Activated CD8-positive, alpha-beta memory T cell treated with anti-CD3 and anti-CD28 coated beads, Interleukin-2, amount 10 ng/mL, durations not matched to agents 7 days and 5 days (primary cell): ENCODE data around the gene BEND5. TPM values are rescaled to one million over a fixed set of nuclear protein-coding genes. Genes with fewer than 3 reads are reported as not detected.

ENCODE experiments used
- ATAC-seq: fragments of 150-1000 bp; cut with Tn5 transposase; one replicate; pipeline ENCODE4 v1.10.0; 2021; ENCODE audit warnings: moderate library complexity
- CTCF ChIA-PET: fragments of 350-600 bp; sonication (Branson Sonifier 250); formaldehyde crosslinking; loops from one replicate; lab custom pipeline; 2021; ENCODE audit warnings: antibody characterized with exemption; lab: Charles Lee
- DNase-seq: peaks from one replicate; pipeline ENCODE4 v3.0.0-alpha.2; 2020
- H3K27ac Mint-ChIP-seq: one replicate; pipeline ENCODE4 v1.8.0; 2021; ENCODE audit warnings: mild to moderate bottlenecking, mixed read lengths
- H3K27me3 Mint-ChIP-seq: one replicate; pipeline ENCODE4 v1.8.0; 2021; ENCODE audit warnings: mixed read lengths
- H3K36me3 Mint-ChIP-seq: one replicate; pipeline ENCODE4 v1.8.0; 2021; ENCODE audit warnings: mild to moderate bottlenecking, mixed read lengths
- H3K4me1 Mint-ChIP-seq: one replicate; pipeline ENCODE4 v1.8.0; 2021; ENCODE audit warnings: mixed read lengths
- H3K4me3 Mint-ChIP-seq: one replicate; pipeline ENCODE4 v1.8.0; 2021; ENCODE audit warnings: mild to moderate bottlenecking, moderate library complexity, mixed read lengths
- H3K9me3 Mint-ChIP-seq: one replicate; pipeline ENCODE4 v1.8.0; 2022; ENCODE audit warnings: low read depth, mixed read lengths
- total RNA-seq, 2 experiments: library from RNA; stranded (reverse); gene quantifications; one replicate each; pipeline ENCODE4 v1.2.3, GENCODE V29; 2021

Gene BEND5, protein sequence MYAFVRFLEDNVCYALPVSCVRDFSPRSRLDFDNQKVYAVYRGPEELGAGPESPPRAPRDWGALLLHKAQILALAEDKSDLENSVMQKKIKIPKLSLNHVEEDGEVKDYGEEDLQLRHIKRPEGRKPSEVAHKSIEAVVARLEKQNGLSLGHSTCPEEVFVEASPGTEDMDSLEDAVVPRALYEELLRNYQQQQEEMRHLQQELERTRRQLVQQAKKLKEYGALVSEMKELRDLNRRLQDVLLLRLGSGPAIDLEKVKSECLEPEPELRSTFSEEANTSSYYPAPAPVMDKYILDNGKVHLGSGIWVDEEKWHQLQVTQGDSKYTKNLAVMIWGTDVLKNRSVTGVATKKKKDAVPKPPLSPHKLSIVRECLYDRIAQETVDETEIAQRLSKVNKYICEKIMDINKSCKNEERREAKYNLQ
- 1 to 10 TPM in 1 of 2 experiments, under 1 TPM in 1; 0.96 to 1.9 TPM for total RNA-seq

DNA sequence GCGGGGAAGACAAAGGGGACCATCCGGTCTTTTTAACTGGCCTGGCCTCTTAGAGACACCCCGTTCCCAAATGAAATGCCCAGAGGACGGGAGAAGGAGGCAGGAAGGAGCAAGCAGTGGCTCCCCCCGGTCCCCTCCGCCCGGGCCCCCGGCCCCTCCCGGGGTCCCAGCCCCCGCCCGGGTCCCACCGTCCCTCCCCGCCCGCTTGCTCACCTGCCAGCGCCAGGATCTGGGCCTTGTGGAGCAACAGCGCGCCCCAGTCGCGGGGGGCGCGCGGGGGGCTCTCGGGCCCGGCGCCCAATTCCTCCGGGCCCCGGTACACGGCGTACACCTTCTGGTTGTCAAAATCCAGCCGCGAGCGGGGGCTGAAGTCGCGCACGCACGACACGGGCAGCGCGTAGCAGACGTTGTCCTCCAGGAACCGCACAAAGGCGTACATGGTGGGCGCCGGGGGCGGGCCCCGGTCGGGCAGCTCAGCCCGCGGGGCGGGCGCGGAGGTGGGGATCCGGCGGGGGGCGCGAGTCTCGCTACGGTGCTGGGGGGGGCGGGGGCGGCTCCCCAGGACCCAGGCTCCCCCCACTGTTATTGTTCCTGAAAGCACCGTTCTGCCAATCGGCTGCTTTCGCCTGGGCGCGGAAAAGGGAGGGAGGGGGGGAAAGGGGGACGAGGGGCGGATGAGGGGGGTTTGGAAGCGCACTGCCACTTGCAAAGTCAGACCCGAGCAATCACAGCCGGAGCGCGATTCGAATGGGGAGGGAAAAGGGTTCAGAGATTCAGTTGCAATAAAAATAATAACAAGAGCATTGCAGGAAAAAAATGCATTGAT is at the start of gene BEND5:
TSS of gene BEND5 (minus strand) at position 499 of the 826 bp plus-strand sequence. CDS start at position 439, 60 bp downstream.
- peak within 1 kb of the TSS; percentile 76 for H3K4me3 Mint-ChIP-seq
- ATAC-seq: peak; percentile 74
- H3K27ac Mint-ChIP-seq: peak within 1 kb of the TSS; percentile 43
- peaks cover 8% of the 10 kb centered on the region for H3K4me1 Mint-ChIP-seq
- peaks cover 5% of the 10 kb centered on the region for H3K36me3 Mint-ChIP-seq
- peak; percentile 48 for DNase-seq
- CTCF ChIA-PET: no interaction called here
- H3K27me3 Mint-ChIP-seq: peaks cover 33% of the 10 kb centered on the region
- H3K9me3 Mint-ChIP-seq: peaks cover 3% of the 10 kb centered on the region

DNA sequence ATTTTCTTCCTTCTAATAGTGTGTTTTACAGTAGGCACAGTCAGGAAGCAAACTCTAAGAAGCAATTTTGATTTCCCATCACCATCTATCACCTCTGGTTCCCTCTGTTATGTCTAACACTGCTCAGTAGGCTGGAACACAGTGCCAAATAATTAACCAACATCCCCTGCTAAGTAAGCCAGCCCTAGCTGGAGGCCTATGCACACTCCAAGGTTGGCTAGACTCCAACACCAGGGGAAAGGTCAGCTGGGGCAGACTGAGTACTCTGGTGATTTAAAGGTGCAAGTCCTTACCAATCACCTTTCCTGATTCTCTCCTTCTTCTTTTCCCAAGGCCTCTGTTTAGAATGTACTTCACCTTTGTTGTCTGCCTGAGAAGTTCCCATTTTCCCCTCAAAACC is 46.5 kb upstream of the BEND5 start:
- no peak overlapping the region for H3K4me3 Mint-ChIP-seq
- ATAC-seq (no peak), DNase-seq (no peak)
- no peak overlapping the region for H3K27ac Mint-ChIP-seq
- H3K4me1 Mint-ChIP-seq: no peaks in the 10 kb centered on the region
- H3K36me3 Mint-ChIP-seq: no peaks in the 10 kb centered on the region
- CTCF ChIA-PET: no interaction called here
- no peaks in the 10 kb centered on the region for H3K9me3 Mint-ChIP-seq
- no peaks in the 10 kb centered on the region for H3K27me3 Mint-ChIP-seq

DNA sequence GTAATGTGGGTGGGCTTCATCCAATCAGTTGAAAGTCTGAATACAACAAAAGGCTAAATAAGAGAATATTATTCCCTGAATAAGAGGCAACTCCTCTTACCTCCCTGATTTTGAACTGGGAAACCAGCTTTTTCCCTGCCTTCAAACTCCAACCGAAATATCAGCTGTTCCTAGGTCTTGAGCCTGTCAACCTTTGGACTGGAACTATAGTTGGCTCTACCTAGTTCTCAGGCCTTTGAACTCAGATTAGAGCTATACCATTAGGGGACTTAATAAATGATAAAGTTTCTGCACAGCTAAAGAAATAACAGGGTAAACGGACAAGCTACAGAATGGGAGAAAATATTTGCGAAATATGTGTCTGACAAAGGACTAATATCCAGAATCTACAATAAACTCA is 43.8 kb upstream of the BEND5 start:
- H3K4me1 Mint-ChIP-seq: no peaks in the 10 kb centered on the region
- CTCF ChIA-PET: no interaction called here
- no peaks in the 10 kb centered on the region for H3K27me3 Mint-ChIP-seq
- H3K27ac Mint-ChIP-seq: no peak overlapping the region
- H3K9me3 Mint-ChIP-seq: no peaks in the 10 kb centered on the region
- ATAC-seq: no peak
- DNase-seq: no peak
- H3K4me3 Mint-ChIP-seq: no peak overlapping the region
- H3K36me3 Mint-ChIP-seq: no peaks in the 10 kb centered on the region

DNA sequence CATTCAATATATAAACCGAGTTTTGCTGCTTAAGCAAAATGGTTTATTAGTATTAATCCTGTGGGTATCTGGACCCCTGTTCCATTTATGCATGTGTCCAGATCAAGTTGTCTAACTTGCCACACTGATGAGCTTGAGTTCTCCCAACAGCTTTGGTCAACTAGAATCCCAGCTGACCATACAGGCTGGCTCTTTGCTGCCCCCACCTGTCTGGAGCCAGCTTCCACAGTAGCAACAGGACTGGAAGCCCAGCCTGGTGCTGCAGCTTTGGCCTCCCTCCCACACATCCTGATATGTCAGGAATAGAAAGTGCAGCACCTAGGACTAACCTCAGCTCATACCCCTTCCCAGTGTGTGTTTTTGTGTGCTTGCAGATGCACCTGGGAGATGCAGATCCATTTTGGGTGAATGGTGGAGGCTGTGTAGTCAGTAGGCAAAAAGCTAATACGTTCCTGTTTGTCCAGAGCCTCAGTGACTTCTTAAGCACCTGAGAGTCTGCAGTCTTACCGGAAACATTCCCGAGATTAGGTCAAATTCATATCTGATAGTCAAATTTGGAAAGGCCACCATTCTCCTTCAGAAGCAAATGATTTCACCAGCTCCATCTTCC is 40.9 kb upstream of the BEND5 start:
- no peak overlapping the region for H3K4me3 Mint-ChIP-seq
- CTCF ChIA-PET: interaction anchor here (1.6 kb wide), 1 partner anchor 140 kb away, joined by 13 read pairs; no protein-coding TSS in a partner anchor
- DNase-seq: no peak
- ATAC-seq: no peak
- no peak overlapping the region for H3K27ac Mint-ChIP-seq
- no peaks in the 10 kb centered on the region for H3K9me3 Mint-ChIP-seq
- H3K4me1 Mint-ChIP-seq: no peaks in the 10 kb centered on the region
- no peaks in the 10 kb centered on the region for H3K27me3 Mint-ChIP-seq
- H3K36me3 Mint-ChIP-seq: no peaks in the 10 kb centered on the region

DNA sequence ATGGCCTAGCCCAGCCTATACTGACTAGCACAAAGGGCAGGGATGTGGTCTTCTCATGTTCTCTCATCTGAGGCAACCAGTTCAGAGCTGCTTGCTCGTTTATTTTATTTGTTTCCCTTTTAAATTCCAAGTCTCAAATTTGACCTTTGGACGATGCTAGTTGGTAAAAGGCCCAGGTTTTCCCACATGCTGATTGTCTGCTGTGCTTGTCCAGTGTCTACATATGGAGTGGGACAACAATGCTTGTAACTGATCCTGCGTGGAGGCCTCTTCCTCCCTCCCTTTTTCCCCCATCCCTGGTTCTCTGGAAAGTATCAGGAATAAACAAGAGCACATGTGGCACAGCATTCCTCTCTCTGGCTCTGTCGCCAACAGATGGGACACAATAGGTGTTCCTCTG is 34.0 kb upstream of the BEND5 start:
- Mint-ChIP-seq H3K36me3 (no peaks in the 10 kb centered on the region), H3K27me3 (no peaks in the 10 kb centered on the region), H3K27ac (no peak overlapping the region), H3K9me3 (no peaks in the 10 kb centered on the region), H3K4me1 (no peaks in the 10 kb centered on the region), H3K4me3 (no peak overlapping the region)
- CTCF ChIA-PET: no interaction called here
- ATAC-seq (no peak), DNase-seq (no peak)

DNA sequence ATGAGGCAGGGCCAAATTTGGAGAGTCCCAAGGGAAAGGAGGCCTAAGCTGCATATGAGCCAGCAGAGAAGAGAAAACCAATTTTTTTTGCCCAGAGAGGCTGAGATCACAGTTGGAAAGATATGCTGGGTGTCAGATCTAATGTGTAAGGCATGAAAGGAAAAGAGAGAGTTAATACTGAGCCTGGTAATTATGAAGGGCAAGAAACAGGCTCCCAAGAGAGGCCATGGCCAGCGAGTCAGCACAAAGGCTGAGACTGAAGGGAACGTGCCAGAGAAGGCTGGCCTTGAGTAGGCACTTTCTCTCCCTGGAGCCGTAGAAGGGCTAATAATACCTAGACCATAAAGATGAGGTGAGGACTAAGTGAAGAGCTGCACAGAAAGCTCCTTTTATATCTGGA is 31.8 kb upstream of the BEND5 start:
- Mint-ChIP-seq H3K4me1 (no peaks in the 10 kb centered on the region), H3K36me3 (no peaks in the 10 kb centered on the region)

DNA sequence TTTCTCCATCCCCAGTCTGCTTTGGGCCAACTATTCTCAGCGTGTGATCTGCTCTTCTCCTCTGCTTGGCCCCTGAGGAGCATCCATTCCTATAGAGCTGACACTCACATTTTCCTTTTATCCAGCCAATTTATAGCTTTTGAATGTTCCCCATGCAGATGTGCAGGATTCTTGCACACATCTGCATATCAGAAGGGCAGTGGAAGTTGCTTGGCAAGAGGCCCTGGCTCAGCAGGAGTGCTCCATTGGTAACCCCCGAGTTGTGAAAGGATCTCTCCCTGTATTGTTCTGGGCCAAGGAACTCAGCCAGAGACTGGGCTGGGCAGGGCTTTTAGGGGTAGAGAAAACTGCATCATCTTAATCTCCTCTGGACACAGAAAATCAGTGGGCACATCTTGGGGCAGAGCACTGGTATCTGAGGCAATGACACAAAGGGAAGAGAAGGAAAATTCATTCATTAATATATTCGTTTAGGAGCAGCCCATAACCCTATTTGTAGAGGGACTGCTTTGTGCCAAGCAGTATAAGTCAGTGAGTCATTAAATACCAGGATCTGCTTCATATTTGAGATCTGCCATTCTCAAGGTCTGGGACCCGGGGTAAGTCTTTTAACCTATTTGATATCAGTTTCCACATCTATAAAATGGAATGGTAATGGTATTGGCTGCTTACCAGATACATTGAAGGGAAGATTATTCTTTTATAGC is 31.0 kb upstream of the BEND5 start:
- H3K27ac Mint-ChIP-seq: no peak overlapping the region
- H3K4me3 Mint-ChIP-seq: no peak overlapping the region
- no peaks in the 10 kb centered on the region for H3K4me1 Mint-ChIP-seq
- no peaks in the 10 kb centered on the region for H3K36me3 Mint-ChIP-seq
- H3K27me3 Mint-ChIP-seq: no peaks in the 10 kb centered on the region
- ATAC-seq (no peak), DNase-seq (no peak)
- H3K9me3 Mint-ChIP-seq: no peaks in the 10 kb centered on the region
- CTCF ChIA-PET: no interaction called here

More for the DNA sequence above, 31.8 kb upstream of the BEND5 start:
- ATAC-seq (no peak), DNase-seq (no peak)
- Mint-ChIP-seq H3K4me3 (no peak overlapping the region), H3K9me3 (no peaks in the 10 kb centered on the region), H3K27ac (no peak overlapping the region), H3K27me3 (no peaks in the 10 kb centered on the region)
- CTCF ChIA-PET: no interaction called here

DNA sequence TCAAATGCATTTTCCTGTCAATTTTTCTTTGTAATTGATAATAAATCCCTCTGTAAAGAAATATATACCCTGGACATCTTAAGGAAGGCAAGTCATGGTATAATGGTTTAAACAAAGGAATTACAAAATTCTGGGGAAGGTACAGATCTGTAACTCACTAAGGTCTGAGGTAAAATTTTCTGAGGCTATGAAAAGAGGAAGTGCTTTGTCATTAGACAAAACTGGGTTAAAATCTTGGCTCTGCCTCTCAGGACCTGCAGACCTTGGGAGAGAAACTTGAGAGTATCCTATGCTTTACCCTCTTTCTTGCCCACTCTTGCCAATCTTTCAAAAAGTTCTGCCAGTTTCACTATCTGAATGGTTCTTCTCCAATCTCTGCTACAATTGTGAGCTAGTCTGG is 26.8 kb upstream of the BEND5 start:
- Mint-ChIP-seq H3K9me3 (no peaks in the 10 kb centered on the region), H3K4me3 (no peak overlapping the region), H3K36me3 (no peaks in the 10 kb centered on the region), H3K27ac (no peak overlapping the region), H3K4me1 (no peaks in the 10 kb centered on the region), H3K27me3 (no peaks in the 10 kb centered on the region)
- DNase-seq (no peak), ATAC-seq (no peak)
- CTCF ChIA-PET: interaction anchor here (1.4 kb wide), 1 partner anchor 126 kb away, joined by 3 read pairs; no protein-coding TSS in a partner anchor

DNA sequence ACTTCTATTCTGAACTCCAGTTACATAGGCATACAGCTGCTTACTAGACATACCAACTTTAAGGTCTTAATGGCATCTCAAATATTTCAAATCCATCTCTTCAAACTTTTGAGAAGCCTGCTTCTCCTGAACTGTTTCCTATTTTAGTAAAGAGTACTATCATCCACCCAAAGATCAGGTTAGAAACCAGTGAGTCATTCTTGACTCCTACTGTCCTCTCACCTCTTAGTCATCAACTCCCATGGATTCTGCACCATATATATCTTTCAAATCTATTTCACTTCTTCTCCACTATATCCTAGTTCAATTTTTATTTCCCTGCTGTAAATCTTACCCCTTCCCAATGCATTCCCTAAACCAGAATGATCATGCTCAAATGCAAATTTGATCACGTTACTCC is 18.1 kb upstream of the BEND5 start:
- peaks cover 2% of the 10 kb centered on the region for H3K4me1 Mint-ChIP-seq
- no peak overlapping the region for H3K27ac Mint-ChIP-seq
- no peaks in the 10 kb centered on the region for H3K27me3 Mint-ChIP-seq
- ATAC-seq: no peak
- no peaks in the 10 kb centered on the region for H3K36me3 Mint-ChIP-seq
- no peak overlapping the region for H3K4me3 Mint-ChIP-seq
- no peaks in the 10 kb centered on the region for H3K9me3 Mint-ChIP-seq
- CTCF ChIA-PET: no interaction called here
- DNase-seq: no peak

DNA sequence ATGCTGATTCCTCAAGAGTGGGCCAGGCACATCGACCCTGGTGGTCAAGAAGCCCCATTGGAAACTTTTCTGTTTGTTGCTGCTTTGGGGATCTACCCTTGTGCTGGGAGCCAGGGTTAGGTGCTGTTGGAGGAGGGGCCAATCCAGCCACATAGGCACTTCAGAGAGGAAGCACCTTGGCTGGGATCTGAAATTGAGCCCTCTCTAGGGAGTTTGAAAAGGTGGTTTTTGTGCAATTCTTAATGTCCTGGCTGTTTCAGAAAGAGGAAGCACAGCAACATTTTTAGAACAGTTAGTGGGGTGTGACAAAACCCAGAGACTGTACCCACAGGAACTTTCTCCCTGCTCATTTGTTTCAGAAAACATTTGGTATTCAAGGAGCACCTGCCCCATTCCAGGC is 17.2 kb upstream of the BEND5 start:
- Mint-ChIP-seq H3K27ac (no peak overlapping the region), H3K9me3 (no peaks in the 10 kb centered on the region), H3K36me3 (no peaks in the 10 kb centered on the region), H3K4me1 (peaks cover 6% of the 10 kb centered on the region), H3K4me3 (no peak overlapping the region), H3K27me3 (no peaks in the 10 kb centered on the region)
- DNase-seq (no peak), ATAC-seq (no peak)
- CTCF ChIA-PET: no interaction called here

DNA sequence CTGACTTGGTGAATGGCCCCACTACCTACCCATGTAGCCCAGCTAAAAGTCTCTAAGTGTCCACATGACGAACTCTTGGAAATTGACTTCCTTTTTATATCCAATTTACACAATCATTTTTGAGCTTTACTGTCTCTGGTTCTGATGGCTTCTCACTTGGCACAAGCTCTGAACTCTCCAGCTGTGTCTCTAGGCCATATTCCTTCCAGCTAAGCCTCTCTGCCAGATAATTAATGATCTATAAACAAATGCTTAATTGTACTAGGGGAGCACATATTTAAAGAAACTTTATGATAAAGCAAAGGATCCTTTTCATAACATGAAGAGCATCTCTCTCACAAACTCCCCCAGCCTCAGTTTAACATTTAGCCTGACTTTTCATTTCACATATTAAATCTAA is 16.3 kb upstream of the BEND5 start:
- H3K27ac Mint-ChIP-seq: no peak overlapping the region
- no peaks in the 10 kb centered on the region for H3K36me3 Mint-ChIP-seq
- no peaks in the 10 kb centered on the region for H3K27me3 Mint-ChIP-seq
- ATAC-seq (no peak), DNase-seq (no peak)
- CTCF ChIA-PET: no interaction called here
- no peak overlapping the region for H3K4me3 Mint-ChIP-seq
- H3K9me3 Mint-ChIP-seq: no peaks in the 10 kb centered on the region
- peaks cover 6% of the 10 kb centered on the region for H3K4me1 Mint-ChIP-seq

DNA sequence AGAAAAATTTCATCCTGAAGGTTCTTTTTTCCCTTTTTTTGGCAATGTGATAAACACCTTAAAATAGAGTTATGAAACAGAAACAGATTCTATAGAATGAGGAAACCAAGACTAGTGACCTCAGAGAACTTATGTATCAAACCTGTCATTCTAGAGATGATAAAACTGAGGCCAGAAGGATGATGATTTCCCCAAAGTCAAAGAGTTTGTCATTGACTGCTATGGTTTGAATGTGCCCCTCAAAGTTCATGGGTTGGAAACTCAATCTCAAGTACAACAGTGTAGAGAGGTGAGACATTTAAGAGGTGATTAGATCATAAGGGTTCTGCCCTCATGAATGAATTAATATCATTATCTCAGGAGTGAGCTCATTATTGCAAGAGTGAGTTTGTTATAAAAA is 13.7 kb upstream of the BEND5 start:
- DNase-seq: no peak
- ATAC-seq: no peak
- no peak overlapping the region for H3K4me3 Mint-ChIP-seq
- no peak overlapping the region for H3K27ac Mint-ChIP-seq
- H3K36me3 Mint-ChIP-seq: no peaks in the 10 kb centered on the region
- no peaks in the 10 kb centered on the region for H3K9me3 Mint-ChIP-seq
- peaks cover 6% of the 10 kb centered on the region for H3K4me1 Mint-ChIP-seq
- no peaks in the 10 kb centered on the region for H3K27me3 Mint-ChIP-seq
- CTCF ChIA-PET: no interaction called here

DNA sequence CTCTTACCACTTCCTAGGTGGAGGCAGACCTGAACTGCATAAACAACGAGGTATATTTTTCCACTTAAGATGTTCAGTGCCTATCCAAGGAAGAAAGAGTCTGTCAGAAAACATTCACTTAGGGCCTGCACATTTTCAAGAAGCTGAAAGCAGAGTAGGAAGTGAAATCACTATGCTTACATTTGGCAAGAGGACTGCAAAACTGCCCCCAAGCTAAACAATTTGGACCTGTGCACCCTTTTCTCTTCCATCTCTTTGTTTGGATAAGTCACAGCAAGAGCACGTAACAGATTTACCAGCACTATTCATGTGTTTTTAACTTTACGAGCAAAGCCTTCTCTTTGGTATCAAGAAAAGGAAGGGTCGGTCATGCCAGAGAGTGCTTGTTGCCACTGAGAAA is 13.2 kb upstream of the BEND5 start:
- peak overlapping the region; percentile 69 for H3K27ac Mint-ChIP-seq
- no peak overlapping the region for H3K4me3 Mint-ChIP-seq
- peaks cover 6% of the 10 kb centered on the region for H3K4me1 Mint-ChIP-seq
- ATAC-seq (no peak), DNase-seq (no peak)
- no peaks in the 10 kb centered on the region for H3K27me3 Mint-ChIP-seq
- H3K9me3 Mint-ChIP-seq: no peaks in the 10 kb centered on the region
- CTCF ChIA-PET: no interaction called here
- H3K36me3 Mint-ChIP-seq: no peaks in the 10 kb centered on the region
